Left kidney (tissue), 8 donors: ENCODE measurements around the gene WDR47. TPM values are rescaled to one million over a fixed set of nuclear protein-coding genes. Genes with fewer than 3 reads are reported as not detected.

Source experiments
- DNase-seq: peaks from one replicate; pipeline ENCODE4 v3.0.0-alpha.2; 2013
- long read RNA-seq, 8 donors: transcript quantifications; one replicate each; lab custom pipeline, GENCODE V29; 2026
- polyA plus RNA-seq: library from polyadenylated mRNA; unstranded; fragments of 120-200 nt; gene quantifications from one replicate; pipeline ENCODE4 v1.2.1, GENCODE V29; 2013; ENCODE audit not compliant: insufficient read length

Gene WDR47
- 14.6 TPM for polyA plus RNA-seq
- long read RNA-seq, donor 1, partial matches to known transcripts = 125 of 125 reads
- long read RNA-seq, donor 1, other reads (novel, unspliced or antisense) = 0 of 125 reads
- long read RNA-seq, donor 2, full-length matches to known transcripts = 3 of 3 reads
- long read RNA-seq, donor 2, partial matches to known transcripts = 0 of 3 reads
- long read RNA-seq, donor 2, other reads (novel, unspliced or antisense) = 0 of 3 reads
- long read RNA-seq, donor 3 = 0 reads
- long read RNA-seq, donor 4 = 0 reads
- long read RNA-seq, donor 5 = 0 reads
- long read RNA-seq, donor 6 = 0 reads
- long read RNA-seq, donor 7 = 0 reads
- long read RNA-seq, donor 8, partial matches to known transcripts = 51 of 51 reads
- long read RNA-seq, donor 8, other reads (novel, unspliced or antisense) = 0 of 51 reads

DNA sequence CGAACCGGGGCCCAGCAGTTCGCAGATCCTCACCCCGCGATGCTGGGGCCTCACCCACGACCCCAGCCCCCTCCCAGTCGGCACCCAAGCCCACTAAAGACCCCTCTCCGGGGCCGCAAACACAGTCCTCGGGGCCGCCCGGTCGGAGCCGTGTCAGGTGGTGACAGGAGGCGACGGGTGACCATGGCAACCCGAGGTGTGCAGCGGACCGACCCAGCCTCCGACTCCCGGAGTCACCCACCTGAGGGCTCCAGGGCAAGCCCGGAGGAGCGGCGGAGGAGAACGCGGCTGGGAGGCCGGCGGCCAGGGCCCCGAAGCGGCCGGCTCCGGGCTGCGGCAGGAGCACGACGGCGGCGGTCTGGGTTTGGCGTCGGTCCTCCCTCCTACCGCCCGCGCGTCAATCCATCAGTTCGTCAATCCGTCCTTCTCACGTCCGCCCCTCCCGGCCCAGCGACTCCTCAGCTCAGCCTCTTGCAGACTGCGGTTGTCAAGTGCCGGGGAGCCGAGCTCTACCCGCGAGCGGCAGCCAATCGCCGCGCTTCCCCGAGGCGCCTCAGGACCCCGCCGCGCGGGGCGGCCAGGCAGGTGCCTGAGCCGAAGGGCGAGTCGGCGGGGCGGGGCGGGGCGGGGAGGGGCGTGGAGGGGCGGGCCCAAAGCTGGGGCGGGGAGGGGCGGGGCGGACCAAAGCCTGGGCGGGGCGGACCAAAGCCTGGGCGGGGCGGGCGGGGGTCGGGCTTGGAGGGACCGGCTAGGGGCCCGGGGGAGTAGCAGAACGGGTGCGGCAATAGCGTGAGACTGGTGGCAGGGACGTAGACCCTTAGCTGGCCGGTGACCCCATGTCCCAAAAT, at the start of gene WDR47:
Gene WDR47 (minus strand): TSS at position 482 of the 848 bp plus-strand sequence. CDS start 18,590 bp downstream, outside the sequence.
- DNase-seq = peak; percentile 87

DNA sequence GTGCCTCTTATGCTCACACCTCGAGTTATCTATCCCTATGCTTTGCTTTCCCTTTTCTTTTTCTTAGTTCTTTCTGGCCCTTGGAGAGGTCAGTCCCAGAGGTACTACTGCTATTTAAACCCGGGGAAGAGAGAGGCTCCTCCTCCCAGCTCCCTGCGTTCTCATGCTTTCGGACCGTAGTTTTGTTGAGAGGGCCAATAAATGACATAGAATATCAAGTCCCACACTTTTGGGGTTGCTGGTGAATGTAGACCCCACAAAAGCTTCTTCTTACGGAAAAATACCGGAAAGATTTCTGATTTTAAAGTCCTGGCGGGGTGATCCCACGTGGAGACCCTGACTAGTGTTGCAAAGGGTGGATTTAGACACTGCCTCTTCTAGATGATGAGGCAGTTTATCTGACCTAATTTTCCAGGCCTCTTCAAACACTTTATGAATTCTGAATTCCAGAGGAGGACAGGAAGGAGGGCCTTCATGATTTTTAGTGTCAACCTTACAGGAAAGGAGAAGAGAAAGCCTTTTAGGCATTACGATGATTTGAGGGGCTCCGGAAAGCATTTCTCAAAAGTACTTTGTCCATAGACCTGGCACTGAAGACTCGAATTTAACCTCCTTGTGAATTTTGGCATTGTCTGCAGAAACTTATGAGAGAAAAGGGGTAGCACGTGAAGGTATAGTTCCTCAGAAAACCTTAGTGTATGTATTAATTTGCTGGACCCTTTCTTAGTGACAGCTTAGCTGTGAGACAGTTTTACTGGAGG, 49.4 kb upstream of the WDR47 start:
- DNase-seq = no peak

DNA sequence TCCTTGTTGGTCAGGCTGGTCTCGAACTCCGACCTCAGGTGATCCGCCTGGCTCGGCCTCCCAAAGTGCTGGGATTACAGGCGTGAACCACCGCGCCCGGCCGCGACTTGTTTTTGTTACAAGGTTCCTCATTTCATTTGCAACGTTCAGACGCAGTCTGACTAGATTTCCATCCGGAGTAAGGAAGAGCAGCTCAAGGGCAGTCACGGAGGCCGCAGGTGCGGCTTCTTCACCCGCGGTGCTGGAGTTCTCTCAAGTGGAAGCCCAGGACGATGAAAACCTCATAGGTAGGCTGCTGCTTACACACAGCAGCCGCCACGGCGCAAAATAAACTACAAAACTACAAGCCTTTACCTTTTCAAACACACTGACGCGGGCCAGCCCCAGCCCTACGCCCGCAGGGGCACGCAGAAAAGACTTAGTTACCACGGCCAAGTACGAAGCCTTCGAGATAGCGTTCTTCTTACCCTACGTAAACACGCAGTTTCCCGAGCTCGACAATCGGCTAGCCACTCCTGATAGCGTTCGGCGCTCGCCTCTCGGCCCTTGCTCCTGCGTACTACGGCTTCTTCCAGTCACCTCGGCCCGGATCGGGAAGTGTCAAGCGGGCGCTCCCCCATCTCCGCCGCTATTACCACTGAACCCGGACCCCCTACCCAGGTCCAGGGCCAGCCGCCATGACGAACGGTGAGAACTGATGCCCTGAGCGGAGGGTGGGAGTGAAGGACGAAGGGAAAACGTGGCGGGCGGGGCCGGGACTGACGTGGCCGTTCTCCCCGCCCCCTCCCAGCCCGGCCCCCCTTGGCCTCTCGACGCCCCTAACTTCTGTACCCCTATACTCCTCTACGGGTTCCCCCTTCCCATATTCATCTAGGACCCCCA, 48.5 kb upstream of the WDR47 start, which contains the start of gene TMEM167B:
Gene TMEM167B (plus strand): TSS at position 569 of the 882 bp plus-strand sequence. CDS start 109 bp downstream, at position 678.
- peak; percentile 93 for DNase-seq

DNA sequence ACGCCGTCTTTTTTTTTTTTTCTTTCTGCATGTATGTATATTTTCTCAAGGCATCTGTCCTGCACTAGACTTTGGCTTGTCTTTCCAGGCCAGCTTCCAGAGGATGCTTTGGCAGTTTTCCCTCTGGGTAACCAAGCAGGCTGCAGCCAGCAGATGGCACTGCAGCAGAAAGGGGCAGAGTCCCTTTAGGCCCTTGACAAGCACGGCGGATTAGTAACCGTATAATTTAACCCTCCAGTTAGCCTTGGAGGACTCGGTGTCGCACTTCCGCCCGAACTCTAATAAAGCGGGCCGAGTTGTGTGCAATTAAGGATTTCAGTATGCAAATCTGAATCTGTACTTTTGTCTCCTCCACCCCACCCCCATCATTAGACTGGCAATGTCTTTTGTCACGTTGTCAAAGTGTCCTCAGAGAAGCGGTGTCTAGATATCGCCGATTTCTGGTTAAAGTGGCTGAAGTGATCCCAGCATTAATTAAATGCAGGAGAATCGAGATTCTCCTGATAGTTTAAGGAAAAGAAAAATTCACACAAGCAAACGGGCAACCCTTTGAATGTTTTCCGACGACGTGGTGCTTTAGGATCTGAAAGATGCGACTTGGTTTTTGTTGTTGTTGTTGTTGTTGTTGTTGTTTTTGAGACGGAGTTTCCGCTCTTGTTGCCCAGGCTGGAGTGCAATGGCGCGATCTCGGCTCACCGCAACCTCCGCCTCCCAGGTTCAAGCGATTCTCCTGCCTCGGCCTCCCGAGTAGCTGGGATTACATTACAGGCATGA, 47.5 kb upstream of the WDR47 start:
- DNase-seq = peak; percentile 42

DNA sequence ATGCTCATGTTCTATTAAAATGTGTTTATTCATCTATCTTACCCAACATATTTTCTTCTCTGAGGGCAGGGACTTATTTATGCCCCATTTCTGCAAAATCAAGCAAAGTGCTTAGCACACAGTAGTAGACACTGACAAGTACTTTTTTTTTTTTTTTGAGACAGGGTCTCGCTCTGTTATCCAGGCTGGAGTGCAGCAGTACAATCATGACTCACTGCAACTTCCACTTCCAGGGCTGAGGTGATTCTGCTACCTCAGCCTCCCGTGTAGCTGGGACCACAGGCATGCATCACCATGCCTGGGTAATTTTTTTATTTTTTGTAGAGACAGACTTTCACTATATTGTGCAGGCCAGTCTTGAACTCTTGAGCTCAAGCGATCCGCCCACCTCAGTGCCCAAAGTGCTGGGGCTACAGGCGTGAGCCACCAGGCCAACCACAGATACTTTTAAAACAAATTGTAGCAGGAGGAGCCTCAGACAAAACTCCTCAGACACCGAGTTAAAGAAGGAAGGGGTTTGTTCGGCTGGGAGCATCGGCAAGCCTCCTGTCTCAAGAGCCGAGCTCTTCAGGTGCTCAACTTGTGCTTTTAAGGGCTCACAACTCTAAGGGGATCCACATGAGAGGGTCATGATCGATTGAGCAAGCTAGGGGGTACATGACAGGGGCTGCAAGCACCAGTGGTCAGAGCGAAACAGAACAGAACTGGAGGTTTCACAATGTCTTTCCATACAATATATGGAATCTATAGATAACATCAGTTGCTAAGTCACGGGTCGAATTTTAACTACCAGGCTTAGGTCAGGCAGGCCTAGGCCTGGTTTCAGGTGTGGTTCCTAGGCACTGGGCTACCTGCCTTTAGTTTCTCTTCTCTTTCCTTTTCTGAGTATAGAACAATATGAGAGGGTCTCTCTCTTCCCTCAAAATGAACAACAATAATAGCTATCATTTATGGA, 42.9 kb upstream of the WDR47 start:
- no peak for DNase-seq

DNA sequence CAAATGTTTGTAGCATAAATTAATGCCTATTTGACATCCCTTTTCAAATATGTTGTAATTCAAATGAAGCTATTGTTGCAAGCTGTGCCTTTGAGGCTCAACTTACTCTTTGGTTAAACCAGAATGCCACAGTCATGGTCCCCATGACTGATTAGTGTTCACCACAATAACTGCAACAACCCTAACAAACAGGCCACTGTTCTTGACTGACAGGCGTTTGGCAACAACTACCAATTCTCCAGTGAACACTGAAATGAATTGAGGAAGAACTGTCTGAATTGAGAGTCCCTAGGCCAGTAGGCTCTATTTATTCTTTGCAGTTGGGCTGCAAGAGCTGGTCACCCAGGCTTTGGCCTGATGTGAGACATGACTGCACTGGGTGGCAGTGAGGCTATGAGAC, 42.0 kb upstream of the WDR47 start:
- DNase-seq = no peak

DNA sequence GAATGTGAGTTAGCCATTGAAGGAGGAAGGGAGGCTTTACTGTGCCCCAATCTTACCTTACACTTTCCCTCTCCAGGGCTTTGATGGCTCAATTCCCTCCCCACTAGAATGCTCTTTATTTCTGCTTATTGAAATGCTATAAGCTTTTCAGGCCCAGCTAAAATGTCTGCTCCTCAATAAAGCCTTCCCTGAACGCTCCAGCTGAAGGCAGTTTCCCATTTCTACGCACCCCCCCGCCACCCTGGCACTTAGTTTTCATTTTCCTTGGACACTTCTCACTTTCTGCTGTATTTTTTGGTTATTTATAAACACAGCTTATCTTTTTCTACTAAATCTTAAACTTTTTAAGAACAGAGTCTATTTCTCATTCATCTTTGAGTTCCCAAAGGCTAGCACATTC, 41.6 kb upstream of the WDR47 start:
- DNase-seq = no peak

DNA sequence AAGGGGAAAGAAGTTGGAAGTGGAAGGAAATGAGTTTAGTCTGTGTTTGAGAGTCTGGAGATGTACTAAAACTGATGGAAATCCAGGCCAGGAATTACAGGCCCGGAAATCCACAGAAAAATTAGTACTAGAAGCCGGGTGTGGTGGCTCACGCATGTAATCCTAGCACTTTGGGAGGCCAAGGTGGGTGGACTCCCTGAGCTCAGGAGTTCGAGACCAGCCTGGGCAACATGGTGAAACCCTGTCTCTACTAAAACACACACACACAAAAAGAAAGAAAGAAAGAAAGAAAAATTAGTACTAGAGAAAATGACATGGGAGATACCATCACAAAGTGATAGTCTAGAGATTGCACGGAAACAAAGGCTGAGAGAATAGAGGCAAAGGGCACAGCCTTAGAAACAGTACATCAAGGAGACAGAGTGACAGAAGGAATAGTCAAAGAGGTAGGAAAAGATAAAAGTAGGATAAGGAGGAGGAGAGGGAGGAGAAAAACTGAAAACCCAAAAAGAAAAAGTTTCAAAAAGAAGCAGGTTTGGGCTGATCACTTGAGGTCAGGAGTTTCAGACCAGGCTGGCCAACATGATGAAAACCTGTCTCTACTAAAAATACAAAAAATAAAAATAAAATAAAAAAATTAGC, 38.7 kb upstream of the WDR47 start:
- no peak for DNase-seq

DNA sequence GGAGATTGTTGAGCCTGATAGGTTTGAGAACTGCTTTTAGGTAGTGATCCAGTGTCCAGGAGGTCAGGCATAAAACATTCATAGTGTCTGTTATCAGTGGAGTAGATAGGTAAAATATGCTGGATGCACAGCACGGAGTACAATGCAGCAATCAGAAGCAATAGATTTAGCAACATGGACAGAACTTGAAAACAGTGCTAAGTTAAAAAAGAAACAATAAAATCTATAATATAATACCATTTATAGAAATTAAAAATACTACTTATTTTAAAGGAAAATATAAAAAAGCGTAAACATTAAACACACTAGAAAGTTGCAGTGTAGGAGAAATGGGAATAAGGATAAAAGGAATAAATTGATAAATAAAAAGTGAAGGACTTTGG, 37.3 kb upstream of the WDR47 start:
- no peak for DNase-seq

DNA sequence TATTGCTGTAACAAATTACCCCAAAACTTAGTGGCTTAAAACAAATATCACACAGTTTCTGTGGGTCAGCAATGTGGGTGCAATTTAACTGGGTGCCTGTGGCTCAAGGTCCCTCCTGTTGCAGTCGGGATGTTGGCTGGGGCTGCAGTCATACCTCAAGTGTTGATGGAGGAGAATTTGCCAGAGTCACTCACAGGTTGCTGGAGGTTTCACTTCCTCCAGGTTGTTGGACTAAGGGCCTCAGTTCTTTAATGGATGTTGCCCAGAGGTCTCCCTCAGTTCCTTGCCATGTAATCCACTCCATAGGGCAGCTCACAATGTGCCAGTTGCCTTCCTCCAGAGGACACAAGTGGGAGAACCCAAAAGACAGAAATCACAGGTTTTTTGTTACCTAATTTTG, 36.4 kb upstream of the WDR47 start:
- no peak for DNase-seq

DNA sequence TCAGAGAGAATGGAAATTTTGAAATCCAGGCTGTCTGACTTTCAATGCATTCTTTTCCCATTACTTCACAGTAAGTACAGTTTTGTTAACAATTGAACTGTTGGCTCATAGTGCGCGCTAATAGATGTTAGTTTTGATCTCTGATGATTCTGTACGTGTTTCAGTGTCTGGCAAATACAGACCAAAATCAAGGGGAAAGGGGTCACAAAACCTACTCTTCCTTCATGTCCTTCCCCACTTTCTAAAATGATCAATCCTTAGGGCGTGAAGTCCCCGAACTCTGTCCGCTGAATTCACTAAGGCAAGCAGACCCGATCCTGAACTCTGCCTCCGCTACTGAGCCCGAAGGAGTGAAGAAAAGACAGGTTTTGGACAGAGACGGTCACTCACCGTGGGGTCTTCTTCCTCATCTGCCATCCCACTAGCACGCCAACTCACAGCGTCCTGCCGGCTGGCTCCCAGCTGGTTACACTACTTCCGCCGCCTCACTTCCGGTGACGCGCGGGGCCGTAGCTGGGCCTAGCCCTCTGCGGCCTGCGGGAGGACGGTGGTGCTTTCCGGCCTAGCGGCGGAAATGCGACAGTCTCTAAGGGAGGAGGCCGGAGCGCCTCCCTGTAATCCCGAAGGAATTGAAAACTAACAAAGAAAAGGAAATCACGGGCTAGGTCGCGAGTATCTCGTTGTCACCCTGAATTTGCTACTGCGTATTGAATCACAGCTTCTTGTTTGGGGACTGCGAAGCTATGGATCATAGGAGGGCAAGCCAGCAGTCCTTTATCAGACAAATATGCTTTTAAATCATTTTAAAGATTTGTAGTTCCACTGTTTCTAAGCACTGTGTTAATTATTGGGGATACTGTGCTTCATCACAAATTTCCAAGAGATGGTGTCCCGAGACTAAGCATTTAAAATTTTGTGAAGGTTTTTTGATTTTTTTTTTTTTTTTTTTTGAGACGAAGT, 33.9 kb upstream of the WDR47 start, which contains the start of gene TAF13:
Gene TAF13 (minus strand): TSS at position 473 of the 960 bp plus-strand sequence. CDS start 56 bp downstream, at position 417.
- peak; percentile 92 for DNase-seq

DNA sequence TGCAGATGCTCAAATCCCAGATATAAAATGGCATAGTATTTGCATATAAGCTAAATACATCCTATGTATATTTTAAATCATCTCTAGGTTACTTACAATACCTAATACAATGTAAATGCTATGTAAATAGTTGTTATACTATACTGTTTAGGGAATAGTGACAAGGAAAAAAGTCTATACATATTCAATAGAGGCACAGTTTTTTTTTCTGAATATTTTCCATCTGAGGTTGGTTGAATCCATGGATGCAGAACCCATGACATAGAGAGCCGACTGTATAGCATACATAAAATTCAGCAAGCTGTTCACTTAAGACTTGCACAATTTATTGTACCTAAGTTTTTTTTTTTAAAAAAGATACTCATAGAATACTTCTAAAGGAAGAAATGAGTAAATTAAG, 27.4 kb upstream of the WDR47 start:
- DNase-seq = no peak

DNA sequence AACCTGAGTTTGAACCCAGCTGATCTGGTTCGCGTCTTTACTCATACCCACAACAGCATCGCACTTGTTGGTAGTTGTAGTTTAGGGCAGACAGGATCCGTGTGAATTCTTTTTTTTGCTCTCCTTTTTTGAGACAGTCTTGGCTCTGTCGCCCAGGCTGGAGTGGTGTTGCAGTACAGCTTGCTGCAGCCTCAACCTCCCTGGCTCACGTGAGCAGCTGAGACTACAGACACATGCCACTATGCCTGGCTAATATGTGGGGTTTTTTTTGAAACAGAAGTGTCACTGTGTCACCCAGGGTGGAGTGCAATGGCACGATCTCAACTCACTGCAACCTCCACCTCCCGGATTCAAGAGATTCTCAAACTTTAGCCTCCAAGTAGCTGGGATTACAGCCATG, 26.0 kb upstream of the WDR47 start:
- no peak for DNase-seq

DNA sequence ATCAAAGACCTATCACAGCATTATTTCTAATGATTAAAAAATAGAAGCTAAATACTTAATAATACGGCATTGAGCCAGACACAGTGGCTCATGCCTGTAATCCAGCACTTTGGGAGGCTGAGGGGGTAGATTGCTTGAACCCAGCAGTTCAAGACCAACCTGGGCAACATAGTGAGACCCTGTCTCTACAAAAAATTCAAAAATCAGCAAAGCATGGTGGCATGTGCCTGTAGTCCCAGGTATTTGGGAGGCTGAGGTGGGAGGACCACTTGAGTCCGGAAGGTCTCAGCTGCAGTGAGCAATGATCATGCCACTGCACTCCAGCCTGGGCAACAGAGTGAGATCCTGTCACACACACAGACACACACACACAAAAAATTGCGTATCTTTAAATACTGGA, 23.2 kb upstream of the WDR47 start:
- no peak for DNase-seq

DNA sequence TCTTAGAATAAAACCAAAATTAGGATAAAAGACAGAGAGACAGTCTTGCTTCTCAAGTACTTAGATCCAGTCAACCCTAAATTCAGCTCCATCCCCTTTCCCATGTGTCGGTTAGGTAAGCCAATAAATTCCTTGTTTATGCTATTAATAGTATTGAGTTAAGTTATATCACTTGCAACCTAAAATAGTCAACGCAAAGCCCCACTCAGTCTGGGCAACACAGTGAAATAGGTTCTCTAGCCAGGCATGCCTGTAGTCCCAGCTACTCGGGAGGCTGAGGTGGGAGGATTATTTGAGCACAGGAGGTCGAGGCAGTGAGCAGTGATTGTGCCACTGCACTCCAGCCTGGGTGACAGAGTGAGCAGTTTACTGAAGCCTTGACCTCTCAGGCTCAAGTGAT, 19.3 kb upstream of the WDR47 start:
- no peak for DNase-seq

DNA sequence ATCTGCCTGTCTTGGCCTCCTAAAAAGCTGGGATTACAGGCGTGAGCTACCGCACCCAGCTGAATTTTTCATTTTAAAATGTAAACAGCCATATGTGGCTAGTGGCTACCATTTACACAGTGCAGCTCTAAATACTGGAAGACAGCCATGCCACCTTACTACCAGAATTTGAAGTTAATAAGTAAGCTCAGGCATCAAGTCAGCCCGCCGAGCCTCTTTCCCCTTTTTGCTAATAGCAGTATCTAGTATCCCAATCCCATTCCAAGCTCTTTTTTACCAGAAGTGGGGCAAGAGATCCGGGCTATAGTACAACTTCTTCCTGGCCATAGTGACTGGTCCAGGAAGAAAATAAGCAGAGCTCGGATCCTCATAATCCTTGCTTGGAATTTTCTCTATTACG, 18.8 kb upstream of the WDR47 start:
- no peak for DNase-seq

DNA sequence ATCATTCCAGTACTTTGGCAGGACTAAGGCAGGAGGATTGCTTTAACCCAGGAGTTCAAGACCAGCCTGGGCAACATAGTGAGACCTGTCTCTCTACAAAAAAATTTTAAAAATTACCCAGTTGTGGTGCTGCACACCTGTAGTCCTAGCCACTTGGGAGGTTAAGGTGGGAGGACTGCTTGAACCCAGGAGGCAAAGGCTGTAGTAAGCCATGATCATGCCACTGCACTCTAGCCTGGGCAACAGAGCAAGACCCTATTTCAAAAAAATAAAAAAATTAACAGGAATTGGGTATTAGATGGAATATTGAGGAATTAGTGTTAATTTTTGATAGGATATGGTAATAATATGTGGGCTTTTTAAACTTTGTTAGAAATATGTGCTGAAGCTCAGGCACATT, 17.1 kb upstream of the WDR47 start:
- DNase-seq = no peak
